GM23338 (cell line): ENCODE data around the gene B4GALT6. TPM values are rescaled to one million over a fixed set of nuclear protein-coding genes. Genes with fewer than 3 reads are reported as not detected.

Experiments
- ATAC-seq: fragments of 200-7000 bp; cut with Tn5 transposase; 3 replicates; pipeline ENCODE4 v1.9.1; 2020
- DNase-seq: peaks from one replicate; pipeline ENCODE4 v3.0.0-alpha.2; 2015; ENCODE audit warnings: low spot score
- H2AFZ ChIP-seq: fragments of 200-600 bp; sonication (generic); 2 replicates; pipeline ENCODE4 v1.8.0; 2016; ENCODE audit warnings: antibody characterized with exemption, mild to moderate bottlenecking, moderate library complexity
- H3F3A ChIP-seq: fragments of 200-600 bp; sonication (generic); replicated peaks from 2 replicates; pipeline ENCODE4 v1.8.0; 2017; ENCODE audit warnings: antibody characterized with exemption, mixed run types, low read depth
- H3K27ac ChIP-seq: fragments of 200-600 bp; sonication (generic); 2 replicates; pipeline ENCODE4 v1.6.1; 2016; ENCODE audit warnings: low read depth
- H3K27me3 ChIP-seq: fragments of 200-600 bp; sonication (generic); 2 replicates; pipeline ENCODE4 v1.8.0; 2016; ENCODE audit warnings: mild to moderate bottlenecking, mixed run types, moderate library complexity; ENCODE audit not compliant: insufficient read depth
- H3K36me3 ChIP-seq: fragments of 200-600 bp; sonication (generic); 2 replicates; pipeline ENCODE4 v1.8.0; 2016; ENCODE audit warnings: mild to moderate bottlenecking; ENCODE audit not compliant: insufficient read depth
- H3K4me1 ChIP-seq: fragments of 200-600 bp; sonication (generic); 2 replicates; pipeline ENCODE4 v1.8.0; 2016; ENCODE audit warnings: mild to moderate bottlenecking, moderate library complexity; ENCODE audit not compliant: insufficient read depth
- H3K4me2 ChIP-seq: fragments of 200-600 bp; sonication (generic); 2 replicates; pipeline ENCODE4 v1.7.1; 2017; ENCODE audit warnings: mixed run types
- H3K4me3 ChIP-seq: fragments of 200-600 bp; sonication (generic); 2 replicates; pipeline ENCODE4 v1.6.1; 2016; ENCODE audit warnings: mixed run types
- H3K79me2 ChIP-seq: fragments of 200-600 bp; sonication (generic); replicated peaks from 2 replicates; pipeline ENCODE4 v1.8.0; 2017; ENCODE audit warnings: mild to moderate bottlenecking; ENCODE audit not compliant: insufficient read depth
- H3K9me2 ChIP-seq: fragments of 200-600 bp; sonication (generic); 2 replicates; pipeline ENCODE4 v1.8.0; 2017; ENCODE audit not compliant: insufficient read depth
- H4K20me1 ChIP-seq: fragments of 200-600 bp; sonication (generic); replicated peaks from 2 replicates; pipeline ENCODE4 v1.8.0; 2017; ENCODE audit warnings: mild to moderate bottlenecking; ENCODE audit not compliant: insufficient read depth
- H3K27ac Mint-ChIP-seq: 2 replicates; pipeline ENCODE4 v1.8.0; 2020; ENCODE audit warnings: inconsistent platforms, mild to moderate bottlenecking, moderate library complexity, mixed read lengths
- H3K27me3 Mint-ChIP-seq: 3 replicates; pipeline ENCODE4 v1.8.0; 2022; ENCODE audit warnings: low read depth, mild to moderate bottlenecking, moderate library complexity, mixed read lengths, inconsistent platforms; ENCODE audit not compliant: insufficient read depth, poor library complexity
- H3K36me3 Mint-ChIP-seq: 3 replicates; pipeline ENCODE4 v1.8.0; 2021; ENCODE audit warnings: low read depth, mild to moderate bottlenecking, inconsistent platforms, moderate library complexity, mixed read lengths
- H3K4me1 Mint-ChIP-seq: 3 replicates; pipeline ENCODE4 v1.8.0; 2020; ENCODE audit warnings: mild to moderate bottlenecking, inconsistent platforms, mixed read lengths
- H3K4me3 Mint-ChIP-seq: 3 replicates; pipeline ENCODE4 v1.8.0; 2021; ENCODE audit warnings: moderate library complexity, mild to moderate bottlenecking, inconsistent platforms, mixed read lengths
- H3K9me3 Mint-ChIP-seq: 3 replicates; pipeline ENCODE4 v1.8.0; 2020; ENCODE audit warnings: moderate library complexity, mild to moderate bottlenecking, inconsistent platforms, mixed read lengths
- CREB1 ChIP-seq: fragments of 250-450 bp; sonication (Bioruptor Pico); IDR thresholded peaks from 2 replicates; pipeline ENCODE4 v1.5.0; 2020; ENCODE audit warnings: low read depth, mild to moderate bottlenecking, moderate library complexity
- CTCF ChIP-seq, 2 experiments: fragments of 200-600 bp in 1 of 2; sonication (generic) in 1 of 2; conservative IDR thresholded peaks; 2 replicates each; pipeline versions ENCODE4 v1.5.1 to v1.6.1; 2016 to 2017; ENCODE audit warnings: antibody characterized with exemption in 2 of 2, low read depth in 2 of 2, mild to moderate bottlenecking in 2 of 2, moderate library complexity in 1 of 2
- EZH2 ChIP-seq: fragments of 200-600 bp; sonication (generic); IDR thresholded peaks from one replicate; pipeline ENCODE4 v1.8.0; 2017; ENCODE audit warnings: antibody characterized with exemption, mild to moderate bottlenecking, low read depth; ENCODE audit not compliant: unreplicated experiment
- EZH2phosphoT487 ChIP-seq: fragments of 200-600 bp; sonication (generic); IDR thresholded peaks from one replicate; pipeline ENCODE4 v1.8.1; 2018; ENCODE audit warnings: antibody characterized with exemption; ENCODE audit not compliant: unreplicated experiment
- JUNB ChIP-seq: IDR thresholded peaks from one replicate; pipeline ENCODE4 v1.6.1; 2016; ENCODE audit warnings: antibody characterized with exemption; ENCODE audit not compliant: unreplicated experiment
- NANOG ChIP-seq: IDR thresholded peaks from 2 replicates; pipeline ENCODE4 v1.6.1; 2016; ENCODE audit warnings: antibody characterized with exemption, borderline replicate concordance
- POLR2AphosphoS5 ChIP-seq: IDR thresholded peaks from 2 replicates; pipeline ENCODE4 v1.6.1; 2016; ENCODE audit warnings: antibody characterized with exemption, low read depth
- REST ChIP-seq: IDR thresholded peaks from one replicate; pipeline ENCODE4 v1.6.1; 2018; ENCODE audit warnings: antibody characterized with exemption; ENCODE audit not compliant: unreplicated experiment
- STAT1 ChIP-seq: IDR thresholded peaks from one replicate; pipeline ENCODE4 v1.6.1; 2016; ENCODE audit warnings: antibody characterized with exemption; ENCODE audit not compliant: unreplicated experiment
- ZNF114 ChIP-seq: fragments of 250-450 bp; sonication (Bioruptor Pico); IDR thresholded peaks from 2 replicates; pipeline ENCODE4 v1.5.0; 2020; ENCODE audit warnings: mild to moderate bottlenecking, moderate library complexity
- ZNF331 ChIP-seq: fragments of 250-450 bp; sonication (Bioruptor Pico); IDR thresholded peaks from 2 replicates; pipeline ENCODE4 v1.5.0; 2020; ENCODE audit warnings: low read depth, mild to moderate bottlenecking, moderate library complexity
- ZNF462 ChIP-seq: fragments of 250-450 bp; sonication (Bioruptor Pico); IDR thresholded peaks from 2 replicates; pipeline ENCODE4 v1.5.0; 2020; ENCODE audit warnings: mild to moderate bottlenecking, moderate library complexity
- polyA plus RNA-seq: library from polyadenylated mRNA; unstranded; fragments of >200 nt; fragmentation: Nextera tagmentation; extraction: Ambion mirVana; gene quantifications from 2 replicates; pipeline ENCODE4 v1.2.1, GENCODE V29; 2016
- total RNA-seq: library from RNA; depleted of rRNA; stranded (reverse); fragments of >200 nt; shearing (Covaris generic); gene quantifications from 2 replicates; pipeline ENCODE4 v1.2.3, GENCODE V29; 2014
- TF ChIP-seq, protein P1 (sequence below): IDR thresholded peaks from 2 replicates; pipeline ENCODE4 v1.6.1; 2016; ENCODE audit warnings: antibody characterized with exemption

B4GALT6 gene
- total and polyA plus RNA-seq, 2 experiments from 2014 or later = 14.8 to 33.8 TPM

GRCh38 chr18:31616586-31616985, 67.8 kb downstream of the B4GALT6 start:
- no peaks in the 10 kb centered on the region; the same call in 1 of the 2 replicates for H3K9me2 ChIP-seq
- TF ChIP-seq CTCF (conservative IDR thresholded peaks at IDR 0.05; ENCODE audit: low read depth in 2 of 2) = no peak
- TF ChIP-seq EZH2 = no peak
- no peak for TF ChIP-seq EZH2phosphoT487
- TF ChIP-seq STAT1 = no peak
- no peak for TF ChIP-seq ZNF114 (CRISPR knock-in tag)
- TF ChIP-seq JUNB = no peak
- no peak for TF ChIP-seq CREB1
- TF ChIP-seq, protein P1, sequence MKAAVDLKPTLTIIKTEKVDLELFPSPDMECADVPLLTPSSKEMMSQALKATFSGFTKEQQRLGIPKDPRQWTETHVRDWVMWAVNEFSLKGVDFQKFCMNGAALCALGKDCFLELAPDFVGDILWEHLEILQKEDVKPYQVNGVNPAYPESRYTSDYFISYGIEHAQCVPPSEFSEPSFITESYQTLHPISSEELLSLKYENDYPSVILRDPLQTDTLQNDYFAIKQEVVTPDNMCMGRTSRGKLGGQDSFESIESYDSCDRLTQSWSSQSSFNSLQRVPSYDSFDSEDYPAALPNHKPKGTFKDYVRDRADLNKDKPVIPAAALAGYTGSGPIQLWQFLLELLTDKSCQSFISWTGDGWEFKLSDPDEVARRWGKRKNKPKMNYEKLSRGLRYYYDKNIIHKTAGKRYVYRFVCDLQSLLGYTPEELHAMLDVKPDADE = no peak
- no peak for TF ChIP-seq ZNF331 (CRISPR knock-in tag)
- TF ChIP-seq REST = no peak
- TF ChIP-seq NANOG = no peak
- TF ChIP-seq ZNF462 (CRISPR knock-in tag) = no peak
- no peak for TF ChIP-seq POLR2AphosphoS5
- H3K4me3 ChIP-seq = no peak overlapping the region
- no peaks in the 10 kb centered on the region for H3K36me3 Mint-ChIP-seq
- no peak overlapping the region for H3K27ac Mint-ChIP-seq
- no peaks in the 10 kb centered on the region for H3K27me3 Mint-ChIP-seq
- no peak overlapping the region for H3K4me3 Mint-ChIP-seq
- H3K36me3 ChIP-seq = no peaks in the 10 kb centered on the region
- H2AFZ ChIP-seq = no peak overlapping the region
- ATAC-seq (no peak), DNase-seq (no peak)
- H3K4me2 ChIP-seq = no peak overlapping the region
- H4K20me1 ChIP-seq = no peaks in the 10 kb centered on the region
- peaks cover 14% of the 10 kb centered on the region; the same call in 2 of the 3 replicates for H3K4me1 Mint-ChIP-seq
- peaks cover 5% of the 10 kb centered on the region; the same call in 1 of the 2 replicates for H3K4me1 ChIP-seq
- no peaks in the 10 kb centered on the region for H3K79me2 ChIP-seq
- no peak overlapping the region for H3K27ac ChIP-seq
- H3K9me3 Mint-ChIP-seq = no peaks in the 10 kb centered on the region; the same call in 2 of the 3 replicates
- H3F3A ChIP-seq = no peaks in the 10 kb centered on the region
- H3K27me3 ChIP-seq = no peaks in the 10 kb centered on the region
